ENCODE results near the gene GTF2IRD1. TPM values are rescaled to one million over a fixed set of nuclear protein-coding genes. Genes with fewer than 3 reads are reported as not detected.
A peak's percentile ranks its signal among the peaks of the same experiment; 100 is the strongest.
"Not testable (repeated sequence)": the region's sequence is repeated elsewhere in the genome, so short reads cannot be mapped to it uniquely, and the experiment has no call there.

Gene GTF2IRD1
- total RNA-seq, 1 experiment from 2014 or later = 14.0 TPM

DNA sequence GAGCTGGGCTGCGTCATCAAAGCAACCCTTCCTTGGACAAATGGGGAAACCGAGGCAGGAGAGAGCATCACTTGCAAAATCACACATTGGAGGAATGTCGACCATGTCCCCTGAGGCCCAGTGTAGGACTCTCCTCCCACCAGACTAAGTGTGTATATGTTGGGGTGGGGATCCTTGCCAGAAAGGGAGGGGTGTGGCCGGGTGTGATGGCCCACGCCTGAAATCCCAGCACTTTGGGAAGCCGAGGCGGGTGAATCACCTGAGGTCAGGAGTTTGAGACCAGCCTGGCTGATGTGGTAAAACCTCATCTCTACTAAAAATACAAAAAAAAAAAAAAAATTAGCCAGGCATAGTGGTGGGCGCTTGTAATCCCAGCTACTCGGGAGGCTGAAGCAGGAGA is 23.3 kb upstream of the GTF2IRD1 start:
- not testable (repeated sequence) for DNase-seq (ENCODE audit: low read depth)

DNA sequence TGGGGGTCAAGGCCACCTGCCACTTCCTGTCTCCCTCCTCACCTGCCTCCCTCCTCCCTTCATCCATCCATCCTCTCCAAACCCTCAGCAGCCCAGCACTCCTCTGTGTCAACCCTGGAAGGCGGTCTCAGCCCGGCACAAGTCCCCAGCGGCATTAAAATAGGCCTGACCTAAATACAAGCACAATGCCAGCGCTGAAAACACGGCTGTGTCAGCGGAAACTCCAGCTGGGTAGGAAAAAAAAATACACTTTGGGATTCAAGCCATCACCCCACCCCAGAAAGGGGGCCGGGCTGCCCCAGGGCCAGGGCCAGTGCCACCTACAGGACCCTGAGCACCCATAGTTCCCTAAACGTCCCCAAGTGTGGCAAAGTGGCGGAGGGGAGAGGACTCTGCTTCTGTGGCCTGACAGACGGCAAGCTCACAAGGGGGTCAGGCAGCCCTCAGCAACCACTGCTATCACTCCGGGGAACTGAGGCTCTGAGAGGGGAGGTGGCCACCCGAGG is 22.7 kb upstream of the GTF2IRD1 start:
- no peak for DNase-seq (ENCODE audit: low read depth)

DNA sequence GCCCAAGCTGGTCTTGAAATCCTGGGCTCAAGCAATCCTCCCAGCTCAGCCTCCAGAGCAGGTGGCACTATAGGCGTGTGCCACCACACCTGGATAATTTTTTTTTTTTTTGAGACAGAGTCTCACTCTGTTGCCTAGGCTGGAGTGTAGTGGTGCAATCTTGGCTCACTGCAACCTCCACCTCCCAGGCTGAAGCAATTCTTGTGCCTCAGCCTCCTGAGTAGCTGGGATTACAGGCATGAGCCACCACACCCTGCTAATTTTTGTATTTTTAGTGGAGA is 16.5 kb upstream of the GTF2IRD1 start:
- DNase-seq (ENCODE audit: low read depth) = not testable (repeated sequence)

DNA sequence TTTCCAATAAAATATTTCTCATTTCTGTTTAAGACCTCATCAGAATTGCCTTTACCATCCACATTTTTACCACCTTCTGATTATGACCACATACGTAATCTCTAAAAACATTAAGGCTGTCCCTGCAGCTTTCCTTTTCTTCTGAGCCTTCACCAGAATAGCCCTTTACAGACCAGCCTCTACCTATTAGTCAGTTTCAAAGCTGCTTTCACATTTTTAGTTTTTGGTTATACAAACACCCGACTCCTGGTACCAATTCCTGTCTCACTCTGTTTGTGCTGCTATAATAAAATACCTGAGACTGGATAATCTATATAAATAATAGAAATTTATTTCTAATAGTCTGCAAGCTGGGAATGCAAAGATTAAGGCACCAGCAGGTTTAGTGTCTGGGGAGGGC is 15.4 kb upstream of the GTF2IRD1 start:
- no peak for DNase-seq (ENCODE audit: low read depth)

DNA sequence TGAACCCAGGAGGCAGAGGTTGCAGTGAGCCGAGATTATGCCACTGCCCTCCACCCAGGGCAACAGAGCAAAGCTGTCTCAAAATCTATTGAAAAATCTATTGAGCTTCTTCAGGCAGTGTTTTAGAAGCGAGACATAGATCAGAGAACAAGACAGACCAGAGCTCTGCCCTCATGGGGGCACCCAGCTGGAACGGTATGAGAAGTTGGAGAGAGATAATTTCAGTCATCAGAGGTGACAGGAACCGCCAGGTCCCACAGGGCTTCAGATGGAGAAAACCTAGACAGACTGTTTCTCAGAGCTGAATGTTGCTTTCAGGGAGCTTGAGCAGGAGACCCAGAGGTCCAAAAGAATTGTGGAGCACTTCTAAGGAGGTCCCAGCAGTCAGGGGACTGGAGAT is 14.2 kb upstream of the GTF2IRD1 start:
- DNase-seq (ENCODE audit: low read depth) = no peak

DNA sequence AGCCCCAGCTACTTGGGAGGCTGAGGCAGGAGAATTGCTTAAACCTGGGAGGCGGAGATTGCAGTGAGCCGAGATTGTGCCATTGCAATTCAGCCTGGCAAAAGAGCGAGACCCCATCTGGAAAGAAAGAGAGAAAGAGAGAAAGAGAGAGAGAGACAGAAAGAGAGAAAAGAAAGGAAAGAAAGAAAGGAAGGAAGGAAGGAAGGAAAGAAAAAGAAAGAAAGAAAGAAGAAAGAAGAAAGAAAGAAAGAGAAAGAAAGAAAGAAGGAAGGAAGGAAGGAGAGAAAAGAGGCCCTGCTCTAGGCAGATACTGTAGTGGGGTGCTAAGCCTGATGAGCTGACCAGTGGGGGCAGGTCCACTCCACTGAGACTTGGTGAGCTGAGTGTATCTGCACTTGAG is 13.6 kb upstream of the GTF2IRD1 start:
- not testable (repeated sequence) for DNase-seq (ENCODE audit: low read depth)

DNA sequence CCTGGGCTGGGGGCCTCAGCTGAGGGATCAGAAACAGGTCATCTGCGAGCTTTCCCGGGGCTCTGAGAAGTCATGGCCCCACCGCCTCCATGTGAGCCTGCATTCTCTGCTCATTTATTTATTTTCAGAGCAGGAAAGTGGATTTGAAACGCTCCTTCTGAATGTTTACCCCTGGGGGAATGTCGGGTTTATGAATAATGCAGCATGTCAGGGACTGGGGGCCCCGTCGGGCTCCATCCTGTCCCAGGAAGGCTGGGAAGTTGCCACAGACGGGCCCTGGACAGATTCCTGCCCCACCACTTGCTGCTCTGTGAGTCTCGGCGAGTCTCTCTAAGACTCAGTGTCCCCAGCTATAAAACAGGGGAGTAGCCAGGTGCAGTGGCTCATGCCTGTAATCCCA is 11.9 kb upstream of the GTF2IRD1 start:
- no peak for DNase-seq (ENCODE audit: low read depth)

DNA sequence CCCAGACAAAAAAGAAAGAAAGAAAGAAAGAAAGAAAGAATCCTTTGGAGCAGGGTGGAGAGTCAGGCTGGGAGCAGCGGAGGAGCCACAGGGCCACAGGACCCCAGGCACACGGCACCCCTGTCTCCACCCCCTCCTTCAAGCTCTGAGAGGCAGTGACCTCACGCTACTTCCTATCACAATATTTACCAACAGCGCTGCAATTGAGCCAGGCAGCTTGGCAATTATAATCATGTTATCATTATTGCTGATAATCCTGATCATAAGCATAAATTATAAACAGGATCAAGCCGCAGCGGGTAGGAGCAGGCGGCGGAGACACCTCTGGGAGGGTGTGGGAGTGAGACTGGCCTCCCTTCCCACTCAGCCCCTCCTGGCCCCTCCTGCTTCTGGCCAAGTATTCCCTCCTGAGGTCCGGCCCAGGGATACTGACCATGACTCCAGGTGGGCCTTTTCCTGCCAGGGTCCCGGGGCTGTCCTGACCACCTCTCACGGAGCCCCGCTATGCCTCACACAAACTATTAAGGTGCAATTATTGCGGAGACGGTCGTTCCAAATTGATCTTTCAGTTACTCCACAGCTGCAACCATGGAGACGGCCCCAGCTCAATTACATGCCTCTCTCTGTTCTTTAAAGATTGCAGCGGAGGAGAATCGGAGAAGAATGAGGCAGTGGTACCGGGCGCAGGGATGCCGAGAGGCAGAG is 10.0 kb upstream of the GTF2IRD1 start:
- DNase-seq (ENCODE audit: low read depth) = no peak

DNA sequence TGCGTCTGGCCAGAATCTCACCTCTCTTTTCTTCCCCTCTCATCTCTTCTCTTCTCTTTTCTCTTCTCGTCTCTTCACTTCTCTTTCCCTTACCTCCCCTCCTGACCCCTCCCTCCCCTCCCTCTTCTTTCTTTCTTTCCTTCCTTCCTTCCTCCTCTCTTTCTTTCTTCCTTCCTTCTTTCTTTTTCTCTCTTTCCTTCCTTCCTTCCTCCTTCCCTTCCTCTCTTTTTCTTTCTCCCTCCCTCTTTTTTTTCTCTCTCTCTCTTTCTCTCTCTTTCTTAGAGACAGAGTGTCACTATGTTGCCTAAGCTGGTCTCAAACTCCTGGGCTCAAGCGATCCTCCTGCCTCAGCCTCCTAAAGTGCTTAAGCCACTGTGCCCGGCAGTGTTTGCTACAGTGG is 4.6 kb upstream of the GTF2IRD1 start:
- no peak for DNase-seq (ENCODE audit: low read depth)

DNA sequence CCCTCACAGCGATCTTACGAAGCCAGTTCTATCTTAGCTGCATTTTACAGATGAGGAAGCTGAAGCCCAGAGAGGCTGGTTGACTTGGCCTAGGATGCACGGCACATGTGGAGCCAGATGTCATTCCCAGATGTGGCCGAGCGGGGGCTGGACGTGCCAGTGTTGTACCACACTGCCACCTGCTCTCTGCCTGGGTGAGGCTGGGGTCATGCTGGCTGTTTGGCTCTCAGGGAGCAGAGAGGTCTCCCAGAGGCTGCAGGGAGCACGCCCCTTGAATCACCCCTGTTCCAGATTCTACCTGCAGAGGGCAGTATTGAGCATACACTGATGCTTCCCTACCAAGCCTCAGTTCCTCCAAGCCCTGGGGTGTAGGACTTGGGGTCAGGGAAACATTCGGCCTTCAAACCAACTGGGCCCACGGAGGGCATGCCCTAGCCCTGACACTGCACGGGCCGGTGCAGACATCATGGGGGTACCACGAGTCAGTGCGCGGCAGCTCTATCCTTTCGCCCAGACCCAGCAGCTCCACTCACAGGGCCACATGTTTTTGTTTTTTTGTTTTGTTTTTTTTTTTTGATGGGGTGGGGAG is 3.8 kb upstream of the GTF2IRD1 start:
- no peak for DNase-seq (ENCODE audit: low read depth)

DNA sequence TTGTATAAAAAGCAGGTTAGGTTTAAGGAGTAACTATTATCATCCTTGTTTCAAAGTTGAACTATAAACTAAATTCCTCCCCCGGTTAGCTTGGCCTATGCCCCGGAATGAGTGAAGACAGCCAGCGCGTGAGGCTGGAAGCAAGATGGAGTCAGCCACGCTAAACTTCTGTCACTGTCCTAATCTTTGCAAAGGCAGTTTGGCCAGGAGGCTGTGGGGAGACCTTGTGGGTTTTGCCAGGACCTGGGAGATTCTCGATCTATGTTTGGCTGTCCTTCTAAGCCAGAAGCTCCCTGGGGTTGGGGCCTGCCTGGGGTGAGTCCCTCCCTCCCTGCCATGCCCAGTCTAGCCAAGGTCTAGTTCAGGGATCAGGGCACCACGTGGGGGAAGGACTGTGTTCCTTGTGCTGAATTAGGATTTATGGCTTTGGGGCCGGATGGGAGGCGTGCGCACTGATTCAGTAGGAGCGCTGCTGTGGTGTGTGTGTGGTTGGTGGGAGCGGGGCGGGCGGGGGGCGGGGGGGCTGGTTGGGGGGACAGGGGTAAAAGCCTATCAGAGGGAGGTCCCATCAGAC is 871 bp upstream of the GTF2IRD1 start:
- peak; percentile 57 for DNase-seq (ENCODE audit: low read depth)

DNA sequence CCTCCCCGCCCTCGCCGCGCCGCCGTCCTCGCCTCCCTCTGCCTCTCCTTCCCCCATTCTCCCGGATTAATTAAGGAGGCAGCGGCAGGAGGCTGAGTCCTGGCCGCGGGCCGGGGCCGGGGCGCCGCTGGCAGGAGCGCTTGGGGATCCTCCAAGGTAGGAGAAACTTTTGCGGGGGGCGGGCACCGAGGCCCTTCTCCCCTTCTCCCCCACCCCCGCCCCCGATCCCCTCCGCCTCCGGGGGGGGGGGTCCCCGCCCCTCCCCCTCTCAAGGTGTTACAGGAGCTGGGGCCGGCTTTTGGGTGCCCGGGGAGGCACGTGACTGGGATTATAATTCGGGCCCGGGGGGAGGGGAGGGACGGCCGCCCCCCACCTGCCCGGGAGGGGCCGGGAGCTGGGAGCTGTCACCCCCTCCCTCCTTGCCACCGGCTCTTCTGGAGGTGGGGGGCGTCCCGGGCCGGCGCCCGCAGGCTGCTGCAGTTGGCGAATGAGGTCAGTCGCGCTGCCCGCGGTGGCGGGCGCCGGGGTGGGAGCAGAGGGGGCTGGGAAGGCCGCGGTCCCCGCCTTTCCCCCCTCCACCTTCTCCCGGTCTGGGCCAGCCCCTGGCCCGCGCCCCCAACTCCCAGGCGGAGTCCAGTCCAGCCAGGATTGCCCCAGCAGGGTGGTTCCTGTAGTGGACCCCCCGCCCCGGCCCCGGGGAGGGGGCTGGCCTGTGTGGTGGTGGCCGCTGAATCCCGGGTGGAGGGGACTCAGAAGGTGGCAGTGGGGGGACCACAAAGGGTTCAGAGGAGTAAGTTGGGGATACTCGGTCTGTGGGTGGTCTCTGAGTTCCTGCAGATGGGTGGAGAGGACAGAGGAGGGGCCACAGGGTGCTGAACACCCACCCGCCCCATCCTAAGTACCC is 567 bp downstream of the GTF2IRD1 start:
- DNase-seq (ENCODE audit: low read depth) = no peak

DNA sequence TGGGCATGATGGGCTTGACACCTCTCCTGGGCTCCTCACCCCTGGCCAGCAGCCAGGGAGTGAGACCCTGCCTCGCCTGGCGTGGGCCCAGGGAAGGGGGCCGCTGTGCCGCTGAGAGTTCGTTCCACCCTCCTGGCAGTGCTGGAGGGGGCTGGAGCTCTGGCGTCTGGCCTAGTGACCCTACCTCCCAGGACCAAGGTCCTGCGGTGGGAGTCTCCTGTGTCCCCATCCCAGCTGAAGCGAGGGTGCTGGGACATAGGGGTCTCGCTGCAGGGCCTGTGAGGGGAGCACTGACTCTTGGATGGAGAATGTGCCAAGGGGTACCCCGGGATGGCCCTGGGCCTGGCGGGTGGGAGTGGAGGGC is 1.2 kb downstream of the GTF2IRD1 start:
- DNase-seq (ENCODE audit: low read depth) = no peak

DNA sequence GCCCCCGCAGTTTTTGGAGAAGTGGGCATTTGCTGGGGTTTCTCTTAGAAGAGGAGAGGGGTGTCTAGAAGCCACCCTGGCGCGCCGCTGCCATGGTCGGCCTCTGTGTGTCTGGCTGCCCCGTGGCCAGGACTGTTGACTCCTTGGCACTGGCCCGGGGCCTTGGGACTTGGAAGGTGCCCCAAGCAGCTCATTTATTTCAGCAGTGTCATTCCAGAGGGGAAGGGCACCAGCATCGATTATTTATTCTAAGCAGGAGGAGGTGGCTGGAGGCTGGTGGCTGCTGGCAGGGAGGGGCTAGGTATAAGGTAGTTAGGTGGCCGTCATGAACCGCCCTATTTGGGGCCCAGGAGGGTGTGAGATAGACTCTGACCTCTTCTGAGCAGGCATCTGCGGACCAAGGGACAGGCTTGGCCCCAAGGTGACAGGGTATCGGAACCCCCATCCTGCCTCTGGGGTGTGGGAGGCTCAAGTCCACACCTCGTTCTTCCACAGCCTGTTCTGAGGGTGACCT is 1.6 kb downstream of the GTF2IRD1 start:
- DNase-seq (ENCODE audit: low read depth) = no peak

DNA sequence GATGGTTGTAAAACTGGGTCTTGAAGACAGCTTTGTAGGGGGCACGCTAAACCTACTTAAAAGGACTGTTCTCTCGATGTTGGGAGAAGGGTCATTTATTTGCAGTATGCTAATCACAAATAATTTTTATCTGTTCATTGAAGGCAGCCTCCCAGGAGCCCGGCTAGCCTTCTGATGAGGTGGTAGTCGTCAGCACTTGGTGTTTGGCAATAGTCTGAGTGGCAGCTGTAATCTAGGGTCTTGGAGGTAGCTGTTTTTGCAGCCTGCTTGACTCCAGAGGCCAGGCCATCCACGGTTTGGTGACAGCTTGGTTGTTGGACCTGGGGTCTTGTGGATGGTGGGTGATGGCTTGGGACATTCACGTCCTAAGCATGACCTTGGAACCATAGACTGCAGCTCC is 2.2 kb downstream of the GTF2IRD1 start:
- DNase-seq (ENCODE audit: low read depth) = no peak

DNA sequence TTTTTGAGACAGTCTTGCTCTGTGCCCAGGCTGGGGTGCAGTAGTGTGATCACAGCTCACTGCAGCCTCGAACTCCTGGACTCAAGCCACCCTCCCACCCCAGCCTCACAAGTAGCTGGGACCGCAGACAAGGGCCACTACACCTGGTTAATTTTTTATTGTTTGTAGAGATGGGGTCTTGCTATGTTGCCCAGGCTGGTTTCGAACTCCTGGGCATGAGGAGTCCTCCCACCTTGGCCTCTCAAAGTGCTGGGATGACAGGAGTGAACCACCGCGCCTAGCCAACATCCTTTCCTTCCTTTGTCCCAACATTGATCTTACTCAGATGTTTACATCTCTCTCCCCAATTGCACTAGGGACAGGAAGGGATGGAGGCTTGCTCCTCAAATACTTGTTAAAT is 3.3 kb downstream of the GTF2IRD1 start:
- no peak for DNase-seq (ENCODE audit: low read depth)

DNA sequence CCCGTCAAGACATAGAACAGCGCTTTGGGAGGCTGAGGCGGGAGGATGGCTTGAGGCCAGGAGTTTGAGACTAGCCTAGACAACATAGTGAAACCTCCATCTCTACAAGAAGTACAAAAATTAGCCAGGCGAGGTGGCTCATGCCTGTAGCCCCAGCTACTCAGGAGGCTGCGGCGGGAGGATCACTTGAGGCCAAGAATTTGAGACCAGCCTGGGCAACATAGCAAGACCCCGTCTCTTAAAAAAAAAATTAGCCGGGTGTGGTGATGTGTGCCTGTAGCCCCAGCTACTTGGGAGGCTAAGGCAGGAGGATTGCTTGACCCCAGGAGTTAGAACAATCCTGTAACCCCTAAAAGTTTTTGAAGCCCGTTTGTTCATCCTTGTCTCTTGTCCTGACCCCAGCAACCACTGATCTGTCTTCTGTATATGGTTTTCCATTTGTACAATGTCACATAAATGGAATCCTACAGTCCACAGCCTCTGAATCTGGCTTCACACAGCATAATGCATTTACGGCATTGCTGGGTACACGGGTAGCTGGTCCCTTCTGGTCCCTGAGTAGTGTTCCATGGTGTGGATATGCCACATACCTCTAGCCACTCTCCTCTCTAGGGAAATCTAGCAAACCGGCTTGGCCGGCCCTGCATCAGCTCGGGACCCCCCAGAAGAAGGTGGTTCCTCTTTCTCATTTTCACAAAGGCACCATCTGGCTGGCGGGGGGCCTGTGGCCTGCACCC is 8.4 kb downstream of the GTF2IRD1 start:
- DNase-seq (ENCODE audit: low read depth) = no peak

DNA sequence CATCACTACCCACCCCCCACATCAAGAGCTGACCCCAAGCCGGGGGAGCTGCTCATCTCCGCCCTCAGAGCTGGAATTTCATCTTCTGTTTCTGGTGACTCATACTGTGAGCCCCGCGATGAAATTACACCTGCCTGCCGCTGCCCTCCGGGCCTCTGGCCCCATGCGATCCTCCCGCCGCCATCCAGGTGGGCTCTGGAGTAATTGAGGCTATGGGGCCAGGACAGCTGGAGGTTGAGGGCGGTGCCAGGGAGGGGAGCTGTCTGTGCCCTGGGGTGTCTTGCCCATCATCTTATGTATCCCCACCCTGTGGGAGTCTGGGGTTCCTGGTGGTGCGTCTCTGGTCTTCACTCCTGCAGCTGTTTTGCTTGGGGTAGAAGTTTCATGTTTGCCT is 9.0 kb downstream of the GTF2IRD1 start:
- DNase-seq (ENCODE audit: low read depth) = no peak

DNA sequence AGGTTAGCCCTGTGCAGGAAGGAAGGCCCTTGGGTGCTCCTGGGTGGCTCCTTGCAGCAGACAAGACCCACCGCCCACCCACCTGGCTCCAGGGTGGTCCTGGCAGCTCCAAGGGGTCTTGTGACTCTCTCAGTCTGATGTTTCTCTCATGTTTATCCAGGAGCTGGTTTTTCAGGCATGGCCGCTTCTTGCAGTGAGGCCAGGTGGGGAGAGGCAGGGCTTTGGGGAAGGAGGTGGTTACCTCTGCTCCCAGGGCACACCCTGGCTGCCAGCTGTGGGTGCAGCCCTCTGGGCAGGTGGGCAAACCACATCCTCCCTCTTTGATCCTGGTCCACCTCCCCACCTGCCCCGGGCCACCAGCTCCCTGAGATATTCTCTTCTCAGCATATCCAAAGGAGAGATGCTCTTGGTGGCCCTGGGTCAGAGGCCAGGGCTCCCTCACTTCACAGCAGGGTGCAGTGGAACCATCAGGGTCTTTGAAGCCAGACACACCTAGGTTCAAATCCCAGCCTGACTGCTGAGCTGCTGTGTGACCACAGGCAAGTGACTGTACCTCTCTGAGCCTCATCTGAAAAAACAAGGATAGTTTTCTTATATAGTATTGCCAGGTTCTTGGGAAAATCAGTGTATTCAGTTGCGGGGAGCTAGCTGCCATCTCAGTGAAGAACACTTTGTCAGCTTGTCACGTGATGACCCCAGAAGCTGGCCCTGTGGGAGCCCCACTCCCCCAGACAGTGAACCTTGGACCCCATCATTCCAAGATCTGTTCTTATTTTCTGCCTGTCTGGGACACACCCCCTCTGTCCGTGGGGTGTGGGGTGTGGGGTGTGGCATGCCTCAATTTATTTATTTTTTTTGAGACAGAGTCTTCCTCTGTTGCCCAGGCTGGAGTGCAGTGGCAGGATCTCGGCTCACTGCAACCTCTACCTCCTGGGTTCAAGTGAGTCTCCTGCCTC is 11.5 kb downstream of the GTF2IRD1 start:
- no peak for DNase-seq (ENCODE audit: low read depth)

DNA sequence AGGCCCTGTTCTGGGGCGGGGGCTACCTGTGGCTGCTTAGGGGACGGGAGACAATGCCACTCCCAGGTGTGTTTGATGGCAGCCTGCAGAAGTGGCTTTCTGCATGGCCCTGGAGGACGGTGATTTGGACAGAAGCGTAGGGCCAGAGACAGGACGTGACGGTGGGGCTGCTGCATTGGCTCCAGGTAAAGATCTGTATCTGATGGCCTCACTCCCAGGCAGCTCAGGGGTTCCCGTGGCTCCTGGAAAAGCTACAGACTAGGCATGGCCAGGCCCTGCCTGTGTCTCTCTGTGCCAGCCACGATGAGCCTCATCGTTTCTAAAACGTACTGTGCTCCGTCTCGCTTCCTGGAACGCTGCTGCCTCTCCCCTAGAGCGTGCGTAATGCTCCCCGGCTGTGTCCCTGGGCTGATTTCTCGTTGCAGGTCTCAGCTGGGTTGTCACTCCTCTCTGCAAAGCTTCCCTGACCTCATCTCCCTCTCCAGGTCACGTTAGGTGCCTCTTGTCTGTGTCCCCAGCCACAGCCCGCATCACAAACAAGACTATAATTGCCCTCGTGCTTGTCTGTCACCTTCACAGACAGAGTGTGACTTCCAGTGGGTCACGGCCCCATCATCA is 12.6 kb downstream of the GTF2IRD1 start:
- DNase-seq (ENCODE audit: low read depth) = no peak

Data from HT1080 (cell line).